ENCODE data around the gene PAK4.

The PAK4 gene

GRCh38 chr19:39155741-39156140, 30.2 kb downstream of the PAK4 start:
- Histone ChIP-seq H3K4me3 (ENCODE audit: insufficient read depth, low read depth, low read length) (no peak overlapping the region), H3K27ac (ENCODE audit: insufficient read depth, low read depth, low read length, poor library complexity, severe bottlenecking) (no peak overlapping the region), H3K27me3 (ENCODE audit: control insufficient read depth, insufficient read depth, low read length, poor library complexity, severe bottlenecking) (no peaks in the 10 kb centered on the region), H3K9me3 (ENCODE audit: control insufficient read depth, low read length) (no peaks in the 10 kb centered on the region), H3K4me1 (ENCODE audit: control insufficient read depth, insufficient read depth, low read length) (peaks cover 13% of the 10 kb centered on the region), H3K36me3 (ENCODE audit: control insufficient read depth, insufficient read depth, low read length) (no peaks in the 10 kb centered on the region)
- WGBS, 2 experiments, result 87 to 91% methylated on average over 15 of the region's 15 CpGs

- WGBS, 2 experiments, result 80% methylated on average over 24 of the region's 24 CpGs
- H3K9me3 ChIP-seq (ENCODE audit: control insufficient read depth, low read length), result no peaks in the 10 kb centered on the region
Measured at GRCh38 chr19:39156326-39157230, 31.0 kb downstream of the PAK4 start.

GRCh38 chr19:39157275-39157996, 31.9 kb downstream of the PAK4 start:
- peaks cover 13% of the 10 kb centered on the region for H3K4me1 ChIP-seq (ENCODE audit: control insufficient read depth, insufficient read depth, low read length)
- H3K27me3 ChIP-seq (ENCODE audit: control insufficient read depth, insufficient read depth, low read length, poor library complexity, severe bottlenecking), result no peaks in the 10 kb centered on the region
- 94 to 96% methylated on average over 23 of the region's 23 CpGs for WGBS, 2 experiments
- no peak overlapping the region for H3K4me3 ChIP-seq (ENCODE audit: insufficient read depth, low read depth, low read length)
- H3K9me3 ChIP-seq (ENCODE audit: control insufficient read depth, low read length), result no peaks in the 10 kb centered on the region
- H3K36me3 ChIP-seq (ENCODE audit: control insufficient read depth, insufficient read depth, low read length), result no peaks in the 10 kb centered on the region
- no peak overlapping the region for H3K27ac ChIP-seq (ENCODE audit: insufficient read depth, low read depth, low read length, poor library complexity, severe bottlenecking)

More at GRCh38 chr19:39156326-39157230, 31.0 kb downstream of the PAK4 start:
- H3K27me3 ChIP-seq (ENCODE audit: control insufficient read depth, insufficient read depth, low read length, poor library complexity, severe bottlenecking), result no peaks in the 10 kb centered on the region
- H3K4me3 ChIP-seq (ENCODE audit: insufficient read depth, low read depth, low read length), result no peak overlapping the region
- H3K27ac ChIP-seq (ENCODE audit: insufficient read depth, low read depth, low read length, poor library complexity, severe bottlenecking), result no peak overlapping the region
- no peaks in the 10 kb centered on the region for H3K36me3 ChIP-seq (ENCODE audit: control insufficient read depth, insufficient read depth, low read length)
- peaks cover 13% of the 10 kb centered on the region for H3K4me1 ChIP-seq (ENCODE audit: control insufficient read depth, insufficient read depth, low read length)

GRCh38 chr19:39157997-39158389, 32.4 kb downstream of the PAK4 start:
- H3K27me3 ChIP-seq (ENCODE audit: control insufficient read depth, insufficient read depth, low read length, poor library complexity, severe bottlenecking), result no peaks in the 10 kb centered on the region
- no peak overlapping the region for H3K27ac ChIP-seq (ENCODE audit: insufficient read depth, low read depth, low read length, poor library complexity, severe bottlenecking)
- 96% methylated on average over 15 of the region's 15 CpGs for WGBS, 2 experiments
- H3K4me1 ChIP-seq (ENCODE audit: control insufficient read depth, insufficient read depth, low read length), result peaks cover 19% of the 10 kb centered on the region
- no peaks in the 10 kb centered on the region for H3K9me3 ChIP-seq (ENCODE audit: control insufficient read depth, low read length)
- no peaks in the 10 kb centered on the region for H3K36me3 ChIP-seq (ENCODE audit: control insufficient read depth, insufficient read depth, low read length)
- no peak overlapping the region for H3K4me3 ChIP-seq (ENCODE audit: insufficient read depth, low read depth, low read length)

- peaks cover 21% of the 10 kb centered on the region for H3K4me1 ChIP-seq (ENCODE audit: control insufficient read depth, insufficient read depth, low read length)
- H3K4me3 ChIP-seq (ENCODE audit: insufficient read depth, low read depth, low read length), result no peak overlapping the region
- H3K36me3 ChIP-seq (ENCODE audit: control insufficient read depth, insufficient read depth, low read length), result no peaks in the 10 kb centered on the region
- no peaks in the 10 kb centered on the region for H3K9me3 ChIP-seq (ENCODE audit: control insufficient read depth, low read length)
- H3K27ac ChIP-seq (ENCODE audit: insufficient read depth, low read depth, low read length, poor library complexity, severe bottlenecking), result no peak overlapping the region
- H3K27me3 ChIP-seq (ENCODE audit: control insufficient read depth, insufficient read depth, low read length, poor library complexity, severe bottlenecking), result no peaks in the 10 kb centered on the region
- 92 to 93% methylated on average over 12 of the region's 12 CpGs for WGBS, 2 experiments
Measured at GRCh38 chr19:39158646-39159260, 33.2 kb downstream of the PAK4 start.

- H3K4me3 ChIP-seq (ENCODE audit: insufficient read depth, low read depth, low read length), result no peak overlapping the region
- 90 to 94% methylated on average over 8 of the region's 8 CpGs for WGBS, 2 experiments
- no peaks in the 10 kb centered on the region for H3K36me3 ChIP-seq (ENCODE audit: control insufficient read depth, insufficient read depth, low read length)
- no peak overlapping the region for H3K27ac ChIP-seq (ENCODE audit: insufficient read depth, low read depth, low read length, poor library complexity, severe bottlenecking)
- H3K4me1 ChIP-seq (ENCODE audit: control insufficient read depth, insufficient read depth, low read length), result peaks cover 21% of the 10 kb centered on the region
- H3K9me3 ChIP-seq (ENCODE audit: control insufficient read depth, low read length), result no peaks in the 10 kb centered on the region
- no peaks in the 10 kb centered on the region for H3K27me3 ChIP-seq (ENCODE audit: control insufficient read depth, insufficient read depth, low read length, poor library complexity, severe bottlenecking)
Measured at GRCh38 chr19:39160523-39160861, 34.9 kb downstream of the PAK4 start.

GRCh38 chr19:39160889-39161672, 35.5 kb downstream of the PAK4 start:
- no peaks in the 10 kb centered on the region for H3K36me3 ChIP-seq (ENCODE audit: control insufficient read depth, insufficient read depth, low read length)
- peaks cover 16% of the 10 kb centered on the region for H3K4me1 ChIP-seq (ENCODE audit: control insufficient read depth, insufficient read depth, low read length)
- WGBS, 2 experiments, result 94% methylated on average over 21 of the region's 21 CpGs
- no peak overlapping the region for H3K27ac ChIP-seq (ENCODE audit: insufficient read depth, low read depth, low read length, poor library complexity, severe bottlenecking)
- no peaks in the 10 kb centered on the region for H3K27me3 ChIP-seq (ENCODE audit: control insufficient read depth, insufficient read depth, low read length, poor library complexity, severe bottlenecking)
- H3K4me3 ChIP-seq (ENCODE audit: insufficient read depth, low read depth, low read length), result no peak overlapping the region
- no peaks in the 10 kb centered on the region for H3K9me3 ChIP-seq (ENCODE audit: control insufficient read depth, low read length)

- no peaks in the 10 kb centered on the region for H3K36me3 ChIP-seq (ENCODE audit: control insufficient read depth, insufficient read depth, low read length)
- H3K4me3 ChIP-seq (ENCODE audit: insufficient read depth, low read depth, low read length), result no peak overlapping the region
- WGBS, 2 experiments, result 93 to 94% methylated on average over 15 of the region's 15 CpGs
- H3K9me3 ChIP-seq (ENCODE audit: control insufficient read depth, low read length), result no peaks in the 10 kb centered on the region
- no peaks in the 10 kb centered on the region for H3K27me3 ChIP-seq (ENCODE audit: control insufficient read depth, insufficient read depth, low read length, poor library complexity, severe bottlenecking)
- H3K4me1 ChIP-seq (ENCODE audit: control insufficient read depth, insufficient read depth, low read length), result peaks cover 26% of the 10 kb centered on the region
- no peak overlapping the region for H3K27ac ChIP-seq (ENCODE audit: insufficient read depth, low read depth, low read length, poor library complexity, severe bottlenecking)
Measured at GRCh38 chr19:39162441-39163043, 37.0 kb downstream of the PAK4 start.

GRCh38 chr19:39163621-39164020, 38.0 kb downstream of the PAK4 start:
- Histone ChIP-seq H3K9me3 (ENCODE audit: control insufficient read depth, low read length) (no peaks in the 10 kb centered on the region), H3K27me3 (ENCODE audit: control insufficient read depth, insufficient read depth, low read length, poor library complexity, severe bottlenecking) (no peaks in the 10 kb centered on the region), H3K4me1 (ENCODE audit: control insufficient read depth, insufficient read depth, low read length) (peaks cover 26% of the 10 kb centered on the region), H3K27ac (ENCODE audit: insufficient read depth, low read depth, low read length, poor library complexity, severe bottlenecking) (no peak overlapping the region), H3K4me3 (ENCODE audit: insufficient read depth, low read depth, low read length) (no peak overlapping the region), H3K36me3 (ENCODE audit: control insufficient read depth, insufficient read depth, low read length) (no peaks in the 10 kb centered on the region)
- whole genome bisulfite sequencing, 2 experiments, result 93 to 95% methylated on average over 9 of the region's 9 CpGs
